ENCODE data around the gene ARHGAP32. TPM values are rescaled to one million over a fixed set of nuclear protein-coding genes. Genes with fewer than 3 reads are reported as not detected.

ARHGAP32 gene
- total and polyA plus RNA-seq, 10 donors, result 0.53 to 17.0 (median 10.2) TPM

DNA sequence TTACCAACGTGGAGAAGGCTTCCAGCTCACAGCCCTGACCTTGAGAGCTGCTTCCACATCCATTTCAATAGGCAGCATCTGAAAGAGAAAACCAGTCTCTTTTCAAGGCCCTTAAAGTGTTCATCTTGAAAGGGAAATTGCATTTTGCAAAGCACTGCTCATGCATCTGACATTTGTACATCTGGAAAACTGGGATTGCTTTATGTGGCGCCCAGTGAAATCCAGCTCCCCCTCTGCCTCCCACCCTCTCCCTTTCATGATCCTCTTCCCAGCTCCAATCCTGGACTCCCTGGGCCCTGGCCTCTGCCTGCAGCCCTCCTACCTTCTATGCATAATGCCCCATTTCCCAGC lies 266.9 kb downstream of the ARHGAP32 start:
- peak; percentile 14 for DNase-seq
- no peaks in the 10 kb centered on the region for H3K36me3 ChIP-seq
- intact Hi-C loops (cut with DNase I; ENCODE audit: low total_unique reads), result no loop called here
- TF ChIP-seq POLR2AphosphoS5 (IDR thresholded peaks at IDR 0.05) (no peak), POLR2A (IDR thresholded peaks at IDR 0.05) (no peak)
- TF ChIP-seq, protein P1, sequence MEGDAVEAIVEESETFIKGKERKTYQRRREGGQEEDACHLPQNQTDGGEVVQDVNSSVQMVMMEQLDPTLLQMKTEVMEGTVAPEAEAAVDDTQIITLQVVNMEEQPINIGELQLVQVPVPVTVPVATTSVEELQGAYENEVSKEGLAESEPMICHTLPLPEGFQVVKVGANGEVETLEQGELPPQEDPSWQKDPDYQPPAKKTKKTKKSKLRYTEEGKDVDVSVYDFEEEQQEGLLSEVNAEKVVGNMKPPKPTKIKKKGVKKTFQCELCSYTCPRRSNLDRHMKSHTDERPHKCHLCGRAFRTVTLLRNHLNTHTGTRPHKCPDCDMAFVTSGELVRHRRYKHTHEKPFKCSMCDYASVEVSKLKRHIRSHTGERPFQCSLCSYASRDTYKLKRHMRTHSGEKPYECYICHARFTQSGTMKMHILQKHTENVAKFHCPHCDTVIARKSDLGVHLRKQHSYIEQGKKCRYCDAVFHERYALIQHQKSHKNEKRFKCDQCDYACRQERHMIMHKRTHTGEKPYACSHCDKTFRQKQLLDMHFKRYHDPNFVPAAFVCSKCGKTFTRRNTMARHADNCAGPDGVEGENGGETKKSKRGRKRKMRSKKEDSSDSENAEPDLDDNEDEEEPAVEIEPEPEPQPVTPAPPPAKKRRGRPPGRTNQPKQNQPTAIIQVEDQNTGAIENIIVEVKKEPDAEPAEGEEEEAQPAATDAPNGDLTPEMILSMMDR (IDR thresholded peaks at IDR 0.05 in 8 of 11, conservative IDR thresholded peaks at IDR 0.05 in 3 of 11), result no peak
- H3K27ac ChIP-seq, result no peak overlapping the region
- WGBS, 5 donors, result 60 to 77% (median 70%) methylated on average over 2 of the region's 2 CpGs
- H3K4me3 ChIP-seq, result no peak overlapping the region
- H3K27me3 ChIP-seq (replicated peaks in 1 of 7), result no peaks in the 10 kb centered on the region
- peaks cover 0 to 19% (median 0%) of the 10 kb centered on the region in 6 donors for H3K4me1 ChIP-seq
- no peaks in the 10 kb centered on the region for H3K9me3 ChIP-seq

DNA sequence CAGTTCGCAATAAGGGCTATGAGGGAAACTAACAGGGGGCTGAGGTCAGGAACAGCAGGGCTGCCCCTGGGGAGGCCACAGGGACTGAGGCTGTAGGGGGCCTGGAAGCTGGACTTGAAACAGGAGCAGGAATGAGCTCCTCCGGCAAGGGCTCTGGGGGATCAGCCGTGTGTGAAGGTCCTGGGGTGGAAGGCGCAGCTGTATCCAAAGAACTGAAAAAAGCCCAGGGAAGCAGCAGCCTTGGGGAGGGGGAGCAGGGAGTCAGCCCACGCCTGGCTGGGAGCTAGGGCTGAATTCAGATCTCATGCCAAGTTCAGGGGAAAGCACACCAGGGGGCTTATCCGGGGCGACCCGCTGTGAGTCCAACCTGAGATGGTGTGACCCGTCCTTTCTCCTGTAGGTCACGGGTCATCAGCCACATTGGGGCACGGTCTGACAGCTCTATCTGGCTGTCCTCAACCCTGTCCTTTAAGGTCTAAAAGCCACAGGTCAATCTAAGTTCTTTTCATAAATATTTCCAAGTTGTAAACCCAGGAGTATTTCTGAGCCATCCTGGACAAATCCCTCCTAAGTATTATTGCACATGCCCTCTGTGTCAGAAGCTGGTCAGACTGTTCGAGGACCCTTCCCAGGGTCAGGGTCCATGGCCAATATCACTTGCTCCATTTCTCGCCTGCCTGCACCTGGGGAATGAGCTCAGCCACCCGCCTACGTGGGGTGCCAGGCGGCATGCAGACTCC lies 267.4 kb downstream of the ARHGAP32 start:
- Histone ChIP-seq H3K27me3 (replicated peaks in 1 of 7) (no peaks in the 10 kb centered on the region), H3K27ac (no peak overlapping the region), H3K36me3 (no peaks in the 10 kb centered on the region), H3K4me1 (peaks cover 0 to 19% (median 0%) of the 10 kb centered on the region in 6 donors), H3K4me3 (no peak overlapping the region), H3K9me3 (no peaks in the 10 kb centered on the region)
- WGBS, 5 donors, result 68 to 80% (median 74%) methylated on average over 16 of the region's 16 CpGs
- intact Hi-C loops (cut with DNase I; ENCODE audit: low total_unique reads), result no loop called here
- TF ChIP-seq POLR2A (IDR thresholded peaks at IDR 0.05), result no peak
- no peak for TF ChIP-seq POLR2AphosphoS5 (IDR thresholded peaks at IDR 0.05)
- TF ChIP-seq, protein P1 (IDR thresholded peaks at IDR 0.05 in 8 of 11, conservative IDR thresholded peaks at IDR 0.05 in 3 of 11), result no peak
- DNase-seq, result peak; percentile 47

DNA sequence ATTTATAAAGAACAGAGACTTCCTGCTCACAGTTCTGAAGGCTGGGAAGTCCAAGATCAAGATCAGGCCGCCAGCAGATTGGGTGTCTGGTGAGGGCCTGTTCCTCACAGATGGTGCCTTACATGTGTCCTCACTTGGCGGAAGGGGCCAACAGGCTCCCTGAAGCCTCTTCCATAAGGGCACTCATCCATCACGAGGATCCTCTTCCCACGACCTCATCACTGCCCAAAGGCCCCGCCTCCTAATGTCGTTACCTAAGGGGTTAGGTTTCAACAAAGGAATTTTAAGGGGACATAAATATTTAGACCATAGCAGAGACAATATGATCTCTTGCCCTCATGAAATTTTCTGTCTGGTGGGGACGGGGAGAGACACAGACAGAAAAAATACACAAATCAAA lies 268.0 kb downstream of the ARHGAP32 start:
- peaks cover 0 to 23% (median 3%) of the 10 kb centered on the region in 6 donors for H3K4me1 ChIP-seq
- no peaks in the 10 kb centered on the region for H3K9me3 ChIP-seq
- no peak for TF ChIP-seq POLR2A (IDR thresholded peaks at IDR 0.05)
- TF ChIP-seq, protein P1 (IDR thresholded peaks at IDR 0.05 in 8 of 11, conservative IDR thresholded peaks at IDR 0.05 in 3 of 11), result no peak
- no peaks in the 10 kb centered on the region for H3K36me3 ChIP-seq
- intact Hi-C loops (cut with DNase I; ENCODE audit: low total_unique reads), result no loop called here
- 73 to 83% (median 79%) methylated on average over 7 of the region's 7 CpGs for WGBS, 5 donors
- peak; percentile 31 for DNase-seq
- no peak overlapping the region for H3K27ac ChIP-seq
- H3K27me3 ChIP-seq (replicated peaks in 1 of 7), result no peaks in the 10 kb centered on the region
- no peak overlapping the region for H3K4me3 ChIP-seq

DNA sequence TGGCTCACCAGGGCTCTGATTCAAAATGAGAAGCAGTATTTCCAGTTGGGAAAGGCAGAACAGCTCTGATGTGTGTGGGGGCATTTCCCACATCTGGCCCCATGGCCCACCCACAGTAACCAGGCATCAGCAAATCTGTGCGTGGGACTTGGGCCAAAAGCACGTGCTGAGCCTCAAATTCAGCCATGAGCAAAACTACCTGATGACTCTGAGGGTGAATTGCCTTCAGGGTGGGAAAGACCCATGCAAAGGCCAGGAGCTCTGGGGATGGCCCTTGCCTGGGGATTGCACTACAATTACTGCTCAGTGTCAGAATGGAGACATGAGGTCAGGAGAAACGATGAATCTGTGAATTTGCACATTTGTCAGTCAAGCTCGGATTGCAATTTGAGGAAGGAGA lies 270.3 kb downstream of the ARHGAP32 start:
- intact Hi-C loops (cut with DNase I; ENCODE audit: low total_unique reads), result no loop called here
- no peaks in the 10 kb centered on the region for H3K27me3 ChIP-seq (replicated peaks in 1 of 7)
- no peaks in the 10 kb centered on the region for H3K36me3 ChIP-seq
- H3K4me3 ChIP-seq, result no peak overlapping the region
- H3K4me1 ChIP-seq, result peaks cover 0 to 25% (median 4%) of the 10 kb centered on the region in 6 donors
- TF ChIP-seq POLR2A (IDR thresholded peaks at IDR 0.05) (no peak), POLR2AphosphoS5 (IDR thresholded peaks at IDR 0.05) (no peak)
- TF ChIP-seq, protein P1 (IDR thresholded peaks at IDR 0.05 in 8 of 11, conservative IDR thresholded peaks at IDR 0.05 in 3 of 11), result no peak
- H3K27ac ChIP-seq, result no peak overlapping the region
- DNase-seq, result peak; percentile 38
- H3K9me3 ChIP-seq, result no peaks in the 10 kb centered on the region
- WGBS, 5 donors, result 67 to 84% (median 78%) methylated on average over 4 of the region's 4 CpGs

All from spleen (tissue), 11 donors.